PC-9 (cell line): ENCODE results near the gene WBP1L. TPM values are rescaled to one million over a fixed set of nuclear protein-coding genes. Genes with fewer than 3 reads are reported as not detected.

Experiments
- BruUV-seq: library from RNA; stranded (reverse); fragments of 400-500 nt; replicated peaks from 2 replicates; lab custom pipeline; 2021; lab: Mats Ljungman, UMichigan
- CTCF ChIA-PET: fragments of 300-600 bp; sonication (Branson Sonifier 250); formaldehyde crosslinking; loops from one replicate; lab custom pipeline; 2022; ENCODE audit warnings: antibody characterized with exemption; lab: Charles Lee
- POLR2A ChIA-PET: fragments of 300-600 bp; sonication (Branson Sonifier 250); formaldehyde crosslinking; loops from one replicate; lab custom pipeline; 2022; ENCODE audit warnings: antibody characterized with exemption; ENCODE audit not compliant: unreplicated experiment; lab: Charles Lee
- DNase-seq, 2 experiments: peaks; one replicate each; pipeline versions ENCODE4 v3.0.0 to v3.0.0-alpha.2; 2015 to 2022; ENCODE audit warnings: mixed read lengths in 1 of 2
- H2AFZ ChIP-seq: fragments of 200-600 bp; sonication (generic); 2 replicates; pipeline ENCODE4 v1.8.1; 2017; ENCODE audit warnings: antibody characterized with exemption
- H3F3A ChIP-seq: fragments of 200-600 bp; sonication (generic); 2 replicates; pipeline ENCODE4 v1.8.1; 2017; ENCODE audit warnings: antibody characterized with exemption, mild to moderate bottlenecking, low read depth; ENCODE audit not compliant: insufficient read depth
- H3K27ac ChIP-seq: fragments of 200-600 bp; sonication (generic); 2 replicates; pipeline ENCODE4 v1.6.1; 2016; ENCODE audit warnings: mixed run types
- H3K27me3 ChIP-seq: fragments of 200-600 bp; sonication (generic); 2 replicates; pipeline ENCODE4 v1.6.1; 2016; ENCODE audit warnings: low read depth, mixed run types; ENCODE audit not compliant: insufficient read depth
- H3K36me3 ChIP-seq: fragments of 200-600 bp; sonication (generic); 2 replicates; pipeline ENCODE4 v1.6.1; 2016; ENCODE audit warnings: low read depth, mixed run types
- H3K4me1 ChIP-seq: fragments of 200-600 bp; sonication (generic); replicated peaks from 2 replicates; pipeline ENCODE4 v1.6.1; 2016; ENCODE audit warnings: mixed run types; ENCODE audit not compliant: insufficient read depth
- H3K4me2 ChIP-seq: fragments of 200-600 bp; sonication (generic); 2 replicates; pipeline ENCODE4 v1.6.1; 2017; ENCODE audit warnings: mixed run types
- H3K4me3 ChIP-seq: fragments of 200-600 bp; sonication (generic); 2 replicates; pipeline ENCODE4 v1.6.1; 2016; ENCODE audit warnings: mixed run types
- H3K79me2 ChIP-seq: fragments of 200-600 bp; sonication (generic); 2 replicates; pipeline ENCODE4 v1.6.1; 2017; ENCODE audit warnings: low read depth, mixed run types
- H3K9me2 ChIP-seq: fragments of 200-600 bp; sonication (generic); 2 replicates; pipeline ENCODE4 v1.8.1; 2017; ENCODE audit warnings: mild to moderate bottlenecking; ENCODE audit not compliant: insufficient read depth
- H3K9me3 ChIP-seq: fragments of 200-600 bp; sonication (generic); 2 replicates; pipeline ENCODE4 v1.8.1; 2016; ENCODE audit warnings: low read depth; ENCODE audit not compliant: insufficient read depth
- H4K20me1 ChIP-seq: fragments of 200-600 bp; sonication (generic); 2 replicates; pipeline ENCODE4 v1.8.1; 2017; ENCODE audit not compliant: insufficient read depth
- EZH2 ChIP-seq: fragments of 200-600 bp; sonication (generic); IDR thresholded peaks from 2 replicates; pipeline ENCODE4 v1.8.0; 2017; ENCODE audit warnings: antibody characterized with exemption, low read depth
- intact Hi-C: fragments of 100-400 bp; cut with micrococcal nuclease; formaldehyde crosslinking; loops from one replicate; pipeline ENCODE4 v1.10.0; 2022; ENCODE audit not compliant: unreplicated experiment
- total RNA-seq: library from RNA; stranded (reverse); gene quantifications from 2 replicates; pipeline ENCODE4 v1.2.3, GENCODE V29; 2021
- TF ChIP-seq, protein P1 (sequence below): fragments of 200-600 bp; sonication (generic); conservative IDR thresholded peaks from 2 replicates; pipeline ENCODE4 v1.6.1; 2017; ENCODE audit warnings: mixed run types, antibody characterized with exemption, mild to moderate bottlenecking, moderate library complexity

WBP1L gene
- total RNA-seq, 1 experiment from 2014 or later: 19.7 TPM

- no peak for DNase-seq
- Histone ChIP-seq H3K79me2 (no peaks in the 10 kb centered on the region), H3K9me3 (no peaks in the 10 kb centered on the region), H3K9me2 (no peaks in the 10 kb centered on the region), H2AFZ (no peak overlapping the region), H3K36me3 (no peaks in the 10 kb centered on the region), H4K20me1 (no peaks in the 10 kb centered on the region), H3K27ac (no peak overlapping the region), H3K4me2 (no peak overlapping the region), H3K27me3 (no peaks in the 10 kb centered on the region), H3K4me3 (no peak overlapping the region), H3K4me1 (no peaks in the 10 kb centered on the region), H3F3A (no peaks in the 10 kb centered on the region)
- ChIA-PET POLR2A (no interaction called here), CTCF (no interaction called here)
- BruUV-seq: no TSS peak
- intact Hi-C loops: no loop called here
- TF ChIP-seq, protein P1, sequence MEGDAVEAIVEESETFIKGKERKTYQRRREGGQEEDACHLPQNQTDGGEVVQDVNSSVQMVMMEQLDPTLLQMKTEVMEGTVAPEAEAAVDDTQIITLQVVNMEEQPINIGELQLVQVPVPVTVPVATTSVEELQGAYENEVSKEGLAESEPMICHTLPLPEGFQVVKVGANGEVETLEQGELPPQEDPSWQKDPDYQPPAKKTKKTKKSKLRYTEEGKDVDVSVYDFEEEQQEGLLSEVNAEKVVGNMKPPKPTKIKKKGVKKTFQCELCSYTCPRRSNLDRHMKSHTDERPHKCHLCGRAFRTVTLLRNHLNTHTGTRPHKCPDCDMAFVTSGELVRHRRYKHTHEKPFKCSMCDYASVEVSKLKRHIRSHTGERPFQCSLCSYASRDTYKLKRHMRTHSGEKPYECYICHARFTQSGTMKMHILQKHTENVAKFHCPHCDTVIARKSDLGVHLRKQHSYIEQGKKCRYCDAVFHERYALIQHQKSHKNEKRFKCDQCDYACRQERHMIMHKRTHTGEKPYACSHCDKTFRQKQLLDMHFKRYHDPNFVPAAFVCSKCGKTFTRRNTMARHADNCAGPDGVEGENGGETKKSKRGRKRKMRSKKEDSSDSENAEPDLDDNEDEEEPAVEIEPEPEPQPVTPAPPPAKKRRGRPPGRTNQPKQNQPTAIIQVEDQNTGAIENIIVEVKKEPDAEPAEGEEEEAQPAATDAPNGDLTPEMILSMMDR: no peak
- no peak for TF ChIP-seq EZH2
Observed at GRCh38 chr10:102808380-102808779, 64.6 kb downstream of the WBP1L start.

DNA sequence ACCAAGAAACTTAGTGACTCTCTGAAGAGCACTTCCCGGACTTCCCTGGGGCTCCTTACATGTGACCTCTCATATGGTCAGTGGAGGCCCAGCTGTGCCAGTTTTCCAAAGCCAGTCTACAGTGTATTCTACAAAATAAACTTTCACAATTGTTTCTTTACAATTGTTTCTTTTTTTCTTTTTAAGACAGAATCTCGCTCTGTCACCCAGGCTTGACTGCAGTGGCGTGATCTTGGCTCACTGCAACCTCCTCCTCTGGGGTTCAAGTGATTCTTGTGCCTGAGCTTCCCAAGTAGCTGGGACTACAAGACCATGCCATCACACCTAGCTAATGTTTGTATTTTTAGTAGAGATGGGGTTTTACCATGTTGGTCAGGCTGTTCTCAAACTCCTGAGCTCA is 67.6 kb downstream of the WBP1L start:
- DNase-seq: no peak
- ChIA-PET POLR2A (no interaction called here), CTCF (no interaction called here)
- no peaks in the 10 kb centered on the region for H3K36me3 ChIP-seq
- no peaks in the 10 kb centered on the region for H3K4me1 ChIP-seq
- no TSS peak for BruUV-seq
- no peaks in the 10 kb centered on the region for H3K9me3 ChIP-seq
- H3K79me2 ChIP-seq: no peaks in the 10 kb centered on the region
- no peak overlapping the region for H3K4me3 ChIP-seq
- H3K27me3 ChIP-seq: no peaks in the 10 kb centered on the region
- no peaks in the 10 kb centered on the region for H3K9me2 ChIP-seq
- no peak overlapping the region for H2AFZ ChIP-seq
- H3K27ac ChIP-seq: no peak overlapping the region
- no peaks in the 10 kb centered on the region for H4K20me1 ChIP-seq
- H3F3A ChIP-seq: no peaks in the 10 kb centered on the region
- intact Hi-C loops: no loop called here
- no peak for TF ChIP-seq EZH2
- TF ChIP-seq, protein P1: no peak
- H3K4me2 ChIP-seq: no peak overlapping the region

DNA sequence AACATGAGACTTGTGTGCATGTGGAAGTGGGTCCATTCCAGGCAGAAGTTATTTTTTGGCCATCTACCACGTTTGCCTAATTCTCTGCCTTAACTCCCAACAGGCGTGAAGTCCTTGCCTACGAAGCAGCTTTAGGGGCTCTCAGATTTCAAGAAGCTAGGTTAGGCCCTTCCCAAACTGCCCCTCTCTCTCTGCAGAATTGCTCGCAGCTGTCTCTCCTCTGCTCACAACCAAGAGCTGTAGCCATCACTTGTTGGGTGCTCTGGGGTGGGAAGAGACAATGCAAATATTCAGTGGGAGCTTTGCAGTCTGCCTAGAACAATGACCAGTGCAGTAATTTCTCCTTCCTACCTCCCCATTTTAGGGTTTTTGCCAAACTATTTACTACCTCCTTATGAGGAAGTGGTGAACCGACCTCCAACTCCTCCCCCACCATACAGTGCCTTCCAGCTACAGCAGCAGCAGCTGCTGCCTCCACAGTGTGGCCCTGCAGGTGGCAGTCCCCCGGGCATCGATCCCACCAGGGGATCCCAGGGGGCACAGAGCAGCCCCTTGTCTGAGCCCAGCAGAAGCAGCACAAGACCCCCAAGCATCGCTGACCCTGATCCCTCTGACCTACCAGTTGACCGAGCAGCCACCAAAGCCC is 68.6 kb downstream of the WBP1L start:
- Histone ChIP-seq H3K4me2 (no peak overlapping the region), H4K20me1 (no peaks in the 10 kb centered on the region), H2AFZ (no peak overlapping the region), H3K27ac (no peak overlapping the region), H3K9me3 (no peaks in the 10 kb centered on the region), H3F3A (no peaks in the 10 kb centered on the region), H3K27me3 (no peaks in the 10 kb centered on the region), H3K36me3 (no peaks in the 10 kb centered on the region), H3K9me2 (no peaks in the 10 kb centered on the region), H3K79me2 (no peaks in the 10 kb centered on the region), H3K4me1 (no peaks in the 10 kb centered on the region), H3K4me3 (no peak overlapping the region)
- no peak for DNase-seq
- BruUV-seq: no TSS peak
- intact Hi-C loops: no loop called here
- ChIA-PET POLR2A (no interaction called here), CTCF (no interaction called here)
- TF ChIP-seq EZH2: no peak
- TF ChIP-seq, protein P1: no peak
